ENCODE measurements around the gene ADGRA1. TPM values are rescaled to one million over a fixed set of nuclear protein-coding genes. Genes with fewer than 3 reads are reported as not detected.

ADGRA1 gene
- total RNA-seq, 2 donors from 2014 or later, result 0.14 to 0.23 TPM

GRCh38 chr10:133164816-133165555 lies 77.3 kb downstream of the ADGRA1 start:
- H3K9me3 ChIP-seq, result no peaks in the 10 kb centered on the region
- TF ChIP-seq CTCF (IDR thresholded peaks at IDR 0.05), result no peak
- TF ChIP-seq POLR2AphosphoS5 (IDR thresholded peaks at IDR 0.05), result no peak
- no peak for TF ChIP-seq POLR2A (IDR thresholded peaks at IDR 0.05)
- H3K27me3 ChIP-seq (replicated peaks; ENCODE audit: insufficient read depth), result no peaks in the 10 kb centered on the region
- H3K27ac ChIP-seq, result no peak overlapping the region
- DNase-seq (ENCODE audit: low spot score), result no peak
- intact Hi-C loops (cut with DNase I), result no loop called here
- no peak overlapping the region for H3K4me3 ChIP-seq
- 47% methylated on average over 23 of the region's 26 CpGs for WGBS
- peaks cover 9% of the 10 kb centered on the region for H3K4me1 ChIP-seq (replicated peaks)
- no peaks in the 10 kb centered on the region for H3K36me3 ChIP-seq

- intact Hi-C loops (cut with DNase I), result no loop called here
- TF ChIP-seq POLR2A (IDR thresholded peaks at IDR 0.05), result no peak
- no peak for TF ChIP-seq CTCF (IDR thresholded peaks at IDR 0.05)
- TF ChIP-seq POLR2AphosphoS5 (IDR thresholded peaks at IDR 0.05), result no peak
- H3K27me3 ChIP-seq (replicated peaks; ENCODE audit: insufficient read depth), result no peaks in the 10 kb centered on the region
- 87% methylated on average over 40 of the region's 40 CpGs for WGBS
- H3K4me1 ChIP-seq (replicated peaks), result peaks cover 5% of the 10 kb centered on the region
- no peaks in the 10 kb centered on the region for H3K9me3 ChIP-seq
- no peak overlapping the region for H3K4me3 ChIP-seq
- H3K27ac ChIP-seq, result no peak overlapping the region
- DNase-seq (ENCODE audit: low spot score), result no peak
- no peaks in the 10 kb centered on the region for H3K36me3 ChIP-seq
These were observed 78.1 kb downstream of the ADGRA1 start for GRCh38 chr10:133165556-133166503.

DNA sequence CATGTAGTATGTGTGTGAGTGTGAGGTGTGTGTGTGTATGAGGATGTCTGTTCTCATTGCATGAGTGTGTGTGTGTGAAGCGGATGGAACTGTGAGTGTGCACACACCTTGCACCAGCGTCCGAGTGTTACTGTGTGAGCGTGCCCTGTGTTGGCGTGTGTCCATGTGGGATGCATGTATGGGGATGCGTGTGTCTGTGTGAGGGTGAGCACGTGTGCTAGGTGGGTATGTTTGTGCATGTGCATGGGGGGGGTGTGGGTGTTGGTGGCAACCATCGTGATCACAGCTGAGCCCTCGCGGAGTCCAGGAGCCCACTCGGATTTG lies 78.7 kb downstream of the ADGRA1 start:
- H3K9me3 ChIP-seq, result no peaks in the 10 kb centered on the region
- H3K27me3 ChIP-seq (replicated peaks; ENCODE audit: insufficient read depth), result no peaks in the 10 kb centered on the region
- DNase-seq (ENCODE audit: low spot score), result no peak
- H3K4me1 ChIP-seq (replicated peaks), result no peaks in the 10 kb centered on the region
- intact Hi-C loops (cut with DNase I), result no loop called here
- WGBS, result 84% methylated on average over 11 of the region's 11 CpGs
- H3K4me3 ChIP-seq, result no peak overlapping the region
- H3K36me3 ChIP-seq, result no peaks in the 10 kb centered on the region
- no peak overlapping the region for H3K27ac ChIP-seq
- TF ChIP-seq CTCF (IDR thresholded peaks at IDR 0.05), result no peak
- TF ChIP-seq POLR2A (IDR thresholded peaks at IDR 0.05), result no peak
- TF ChIP-seq POLR2AphosphoS5 (IDR thresholded peaks at IDR 0.05), result no peak

GRCh38 chr10:133166828-133167692 lies 79.3 kb downstream of the ADGRA1 start:
- intact Hi-C loops (cut with DNase I), result no loop called here
- Histone ChIP-seq H3K27me3 (replicated peaks; ENCODE audit: insufficient read depth) (no peaks in the 10 kb centered on the region), H3K36me3 (no peaks in the 10 kb centered on the region), H3K27ac (no peak overlapping the region), H3K4me1 (replicated peaks) (no peaks in the 10 kb centered on the region), H3K9me3 (no peaks in the 10 kb centered on the region), H3K4me3 (no peak overlapping the region)
- DNase-seq (ENCODE audit: low spot score), result no peak
- TF ChIP-seq CTCF (IDR thresholded peaks at IDR 0.05) (no peak), POLR2A (IDR thresholded peaks at IDR 0.05) (no peak), POLR2AphosphoS5 (IDR thresholded peaks at IDR 0.05) (no peak)
- WGBS, result 65% methylated on average over 65 of the region's 66 CpGs

Measured in prostate gland (tissue), 2 donors.